Loucy (cell line): ENCODE results near the gene DNAI4.

Source experiments
- EZH2phosphoT487 ChIP-seq: fragments of 200-600 bp; IDR thresholded peaks from 2 replicates; pipeline ENCODE4 v1.6.1; 2018; ENCODE audit warnings: antibody characterized with exemption, mild to moderate bottlenecking, moderate library complexity, borderline replicate concordance
- TF ChIP-seq, protein P1 (sequence below): fragments of 200-600 bp; sonication (generic); conservative IDR thresholded peaks from 2 replicates; pipeline ENCODE4 v1.5.1; 2014; ENCODE audit warnings: mild to moderate bottlenecking, antibody characterized with exemption, low read length

DNA sequence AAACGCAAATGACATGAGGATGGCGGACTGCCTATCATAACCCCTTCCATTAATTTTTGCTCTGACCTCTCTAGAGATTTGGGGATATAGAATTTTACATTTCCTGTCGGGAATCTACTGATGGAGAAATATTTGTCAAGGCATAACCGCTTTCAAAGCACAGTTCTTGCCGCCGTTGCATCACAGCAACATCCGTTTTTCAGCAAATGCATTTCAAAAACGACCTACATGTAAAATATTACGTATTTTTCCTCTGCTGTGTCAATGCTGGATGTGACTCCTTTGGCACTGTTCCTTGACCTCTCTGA, 5.0 kb upstream of the DNAI4 start:
- no peak for TF ChIP-seq EZH2phosphoT487
- TF ChIP-seq, protein P1, sequence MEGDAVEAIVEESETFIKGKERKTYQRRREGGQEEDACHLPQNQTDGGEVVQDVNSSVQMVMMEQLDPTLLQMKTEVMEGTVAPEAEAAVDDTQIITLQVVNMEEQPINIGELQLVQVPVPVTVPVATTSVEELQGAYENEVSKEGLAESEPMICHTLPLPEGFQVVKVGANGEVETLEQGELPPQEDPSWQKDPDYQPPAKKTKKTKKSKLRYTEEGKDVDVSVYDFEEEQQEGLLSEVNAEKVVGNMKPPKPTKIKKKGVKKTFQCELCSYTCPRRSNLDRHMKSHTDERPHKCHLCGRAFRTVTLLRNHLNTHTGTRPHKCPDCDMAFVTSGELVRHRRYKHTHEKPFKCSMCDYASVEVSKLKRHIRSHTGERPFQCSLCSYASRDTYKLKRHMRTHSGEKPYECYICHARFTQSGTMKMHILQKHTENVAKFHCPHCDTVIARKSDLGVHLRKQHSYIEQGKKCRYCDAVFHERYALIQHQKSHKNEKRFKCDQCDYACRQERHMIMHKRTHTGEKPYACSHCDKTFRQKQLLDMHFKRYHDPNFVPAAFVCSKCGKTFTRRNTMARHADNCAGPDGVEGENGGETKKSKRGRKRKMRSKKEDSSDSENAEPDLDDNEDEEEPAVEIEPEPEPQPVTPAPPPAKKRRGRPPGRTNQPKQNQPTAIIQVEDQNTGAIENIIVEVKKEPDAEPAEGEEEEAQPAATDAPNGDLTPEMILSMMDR = no peak
